ENCODE results near the gene ATP1B2.

ATP1B2 gene

DNA sequence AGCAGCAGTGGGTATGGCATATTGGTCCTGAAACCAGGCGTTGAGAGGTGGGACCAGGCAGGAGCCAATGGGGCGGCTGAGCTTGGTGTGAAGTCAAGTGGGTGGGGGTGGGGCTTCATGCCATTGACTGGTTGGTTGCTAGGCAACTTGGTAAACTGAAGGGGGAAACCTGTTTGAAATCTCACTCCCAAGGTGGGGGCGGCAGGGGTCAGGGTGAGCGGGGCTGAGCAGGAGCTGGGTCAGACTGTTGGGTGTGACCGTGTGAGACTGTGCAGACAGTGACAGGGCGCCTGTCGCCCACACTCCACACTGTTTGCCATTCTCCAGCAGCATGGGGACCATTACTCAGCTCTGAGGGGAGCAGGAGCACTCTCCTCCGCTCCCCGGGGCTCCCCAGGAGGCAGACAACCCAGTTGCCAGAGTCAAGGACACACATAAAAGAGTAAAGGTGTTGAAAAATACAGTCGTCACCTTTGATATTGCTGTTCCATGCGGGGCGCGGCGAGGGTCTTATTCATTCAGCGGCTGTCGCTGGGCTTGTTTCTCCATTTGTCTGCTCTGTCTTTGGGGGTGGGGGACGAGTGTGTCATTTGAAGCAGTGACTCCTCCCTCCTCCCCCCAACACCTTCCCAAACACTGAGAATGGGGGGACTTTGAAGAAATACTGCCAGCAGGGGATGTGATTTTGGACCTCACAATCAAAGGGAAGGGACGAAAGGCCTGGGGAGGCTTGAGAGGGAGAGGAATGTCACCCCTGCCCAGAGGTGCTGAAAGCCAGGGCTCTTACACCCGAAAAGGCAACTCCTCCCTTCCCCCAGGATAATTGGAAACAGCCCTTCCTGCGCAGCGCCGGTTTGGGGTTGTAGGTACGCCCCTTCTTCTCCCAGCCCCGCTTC is 53.1 kb downstream of the ATP1B2 start:
- intact Hi-C loops (cut with micrococcal nuclease), result no loop called here
- Mint-ChIP-seq H3K4me1 (ENCODE audit: low read depth) (peaks cover 14% of the 10 kb centered on the region), H3K4me3 (no peak overlapping the region), H3K27me3 (peaks cover 53% of the 10 kb centered on the region), H3K27ac (no peak overlapping the region), H3K36me3 (ENCODE audit: low read depth) (peaks cover 34% of the 10 kb centered on the region), H3K9me3 (no peaks in the 10 kb centered on the region)

DNA sequence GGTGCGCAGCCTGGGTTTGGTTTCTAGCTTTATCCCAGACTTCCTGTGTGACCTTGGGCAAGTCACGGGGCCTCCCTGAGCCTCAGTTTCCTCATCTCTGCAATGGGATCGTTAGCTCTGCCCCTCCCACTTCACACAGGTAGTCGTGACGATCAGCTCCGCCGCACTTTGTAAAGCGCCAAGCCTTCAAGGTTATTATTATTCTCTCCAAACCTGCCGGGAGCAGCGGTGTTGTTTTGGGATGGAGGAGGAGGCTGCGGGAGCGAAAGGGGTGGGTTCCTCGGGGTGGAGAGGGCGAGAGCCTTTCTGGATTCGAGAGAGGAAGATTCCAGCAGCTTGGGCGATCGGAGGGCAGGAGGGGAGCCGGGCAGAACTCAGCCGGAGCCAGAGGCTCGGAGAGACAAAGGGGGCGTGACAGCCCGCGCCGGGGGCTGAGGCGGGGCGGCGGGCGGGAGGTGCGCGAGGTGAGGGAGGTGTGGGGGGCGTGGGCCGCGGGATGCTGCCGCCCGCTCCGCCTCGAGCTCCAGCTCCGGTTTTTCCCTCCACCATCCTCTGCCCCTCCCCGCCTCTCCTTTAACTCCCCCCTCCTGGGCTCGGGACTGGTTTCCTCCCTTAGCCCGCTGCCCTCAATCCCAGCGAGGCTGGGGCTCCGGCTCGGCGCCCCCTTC is 54.0 kb downstream of the ATP1B2 start, which contains the start of gene EFNB3:
TSS of gene EFNB3 (plus strand) at position 602 of the 668 bp plus-strand sequence. CDS start 397 bp downstream, outside the sequence.
- Mint-ChIP-seq H3K27me3 (peaks cover 56% of the 10 kb centered on the region), H3K36me3 (ENCODE audit: low read depth) (peaks cover 34% of the 10 kb centered on the region), H3K9me3 (no peaks in the 10 kb centered on the region), H3K4me1 (ENCODE audit: low read depth) (peaks cover 15% of the 10 kb centered on the region), H3K27ac (no peak within 1 kb of the TSS), H3K4me3 (peak within 1 kb of the TSS; percentile 49)
- intact Hi-C loops (cut with micrococcal nuclease), result no loop called here

DNA sequence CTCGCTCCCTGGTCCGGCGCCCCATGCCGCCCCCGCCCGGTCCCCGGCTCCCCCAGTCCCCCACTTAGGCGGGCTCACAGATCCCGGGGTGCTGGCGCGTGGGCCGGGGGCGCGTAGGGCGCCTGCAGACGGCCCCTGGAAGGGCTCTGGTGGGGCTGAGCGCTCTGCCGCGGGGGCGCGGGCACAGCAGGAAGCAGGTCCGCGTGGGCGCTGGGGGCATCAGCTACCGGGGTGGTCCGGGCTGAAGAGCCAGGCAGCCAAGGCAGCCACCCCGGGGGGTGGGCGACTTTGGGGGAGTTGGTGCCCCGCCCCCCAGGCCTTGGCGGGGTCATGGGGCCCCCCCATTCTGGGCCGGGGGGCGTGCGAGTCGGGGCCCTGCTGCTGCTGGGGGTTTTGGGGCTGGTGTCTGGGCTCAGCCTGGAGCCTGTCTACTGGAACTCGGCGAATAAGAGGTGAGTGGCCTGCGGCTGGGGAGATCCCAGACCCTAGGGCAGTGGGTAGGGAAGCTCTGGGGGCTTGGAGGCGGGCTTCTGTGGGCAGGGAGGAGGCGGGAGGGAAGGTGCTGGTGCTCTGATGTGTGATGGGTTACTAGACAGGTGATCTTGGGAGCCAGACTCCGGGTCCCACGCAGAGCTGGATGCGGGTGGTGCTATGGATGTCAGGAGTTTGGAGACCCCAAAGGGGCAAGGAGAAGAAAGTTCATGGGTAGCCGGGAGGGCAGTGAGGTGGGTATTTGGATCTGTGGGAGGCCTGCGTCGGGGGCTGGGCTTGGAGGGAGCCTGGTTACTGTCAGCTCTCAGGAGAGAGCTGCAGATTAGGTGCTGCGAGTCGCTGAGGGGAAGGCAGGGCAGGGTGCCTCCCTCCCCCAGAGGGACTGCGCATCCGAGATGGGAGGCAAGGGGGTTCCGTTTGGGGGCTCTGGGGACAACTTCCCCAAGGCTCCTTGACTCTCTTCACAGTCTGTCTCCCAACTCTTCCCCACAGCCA is 54.8 kb downstream of the ATP1B2 start:
- peaks cover 58% of the 10 kb centered on the region for H3K27me3 Mint-ChIP-seq
- intact Hi-C loops (cut with micrococcal nuclease), result no loop called here

DNA sequence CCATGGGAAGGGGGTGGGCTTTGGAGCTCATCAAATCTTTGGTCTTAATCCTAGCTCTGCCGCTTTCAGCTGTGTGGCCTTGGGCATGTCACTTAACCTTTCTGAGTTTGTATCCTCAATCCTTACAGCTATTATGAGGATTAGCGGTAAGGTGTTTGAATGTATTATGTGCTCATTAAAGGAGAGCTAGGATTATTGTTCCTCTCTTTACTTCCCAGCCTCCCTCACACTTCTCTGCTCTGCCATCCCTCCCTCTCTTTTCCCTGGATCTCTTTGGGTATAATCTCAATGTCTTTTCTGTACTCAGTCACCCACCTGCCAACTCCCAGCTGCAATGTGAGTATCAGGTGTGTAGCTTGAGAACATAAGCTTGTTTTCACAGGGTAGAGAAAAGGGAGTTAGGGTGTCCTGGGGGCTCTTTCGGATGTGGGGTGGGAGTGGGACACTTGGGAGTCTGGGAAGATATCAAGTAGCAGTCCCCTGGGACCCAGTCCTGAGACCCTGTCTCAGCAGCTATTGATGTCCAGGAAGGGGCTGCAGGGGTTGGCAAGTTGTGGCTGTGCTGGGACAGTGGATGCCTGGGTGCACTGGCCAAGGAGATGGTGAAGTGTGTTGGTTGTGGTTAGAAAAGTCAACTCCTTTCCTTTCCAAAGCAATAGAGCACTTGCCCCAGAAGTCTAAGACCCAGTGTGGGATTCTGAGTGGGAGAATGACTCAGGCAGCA is 56.1 kb downstream of the ATP1B2 start:
- Mint-ChIP-seq H3K4me3 (no peak overlapping the region), H3K27ac (no peak overlapping the region), H3K36me3 (ENCODE audit: low read depth) (peaks cover 19% of the 10 kb centered on the region), H3K4me1 (ENCODE audit: low read depth) (peaks cover 35% of the 10 kb centered on the region), H3K9me3 (peaks cover 8% of the 10 kb centered on the region), H3K27me3 (peaks cover 63% of the 10 kb centered on the region)
- intact Hi-C loops (cut with micrococcal nuclease), result no loop called here

More for the DNA sequence above, 54.8 kb downstream of the ATP1B2 start:
- Mint-ChIP-seq H3K36me3 (ENCODE audit: low read depth) (peaks cover 31% of the 10 kb centered on the region), H3K4me3 (no peak overlapping the region), H3K4me1 (ENCODE audit: low read depth) (peaks cover 24% of the 10 kb centered on the region), H3K27ac (no peak overlapping the region), H3K9me3 (peaks cover under 1% of the 10 kb centered on the region)

All from dendritic cell treated with granulocyte-macrophage colony-stimulating factor and Interleukin-4, amounts not matched to agents 40 ng/mL and 50 ng/mL, for 4 days (primary cell).